Body of pancreas (tissue), 4 donors: ENCODE data around the gene OR13D1. TPM values are rescaled to one million over a fixed set of nuclear protein-coding genes. Genes with fewer than 3 reads are reported as not detected.
"Not testable (repeated sequence)": the region's sequence is repeated elsewhere in the genome, so short reads cannot be mapped to it uniquely, and the experiment has no call there.

Experiments
- ATAC-seq: fragments of 150-250 bp; one replicate; pipeline ENCODE4 v1.9.1; 2016
- DNase-seq, 4 donors: peaks; one replicate each; pipeline ENCODE4 v3.0.0-alpha.2; 2019
- H3K27ac ChIP-seq, 4 donors: fragments of 200-600 bp; sonication (generic); 1 replicate in 3 of 4; 2 replicates in 1 of 4; pipeline versions ENCODE4 v1.5.1 to v1.6.1; 2016 to 2019; ENCODE audit warnings: mild to moderate bottlenecking in 1 of 4, mixed read lengths in 1 of 4, moderate library complexity in 1 of 4
- H3K27me3 ChIP-seq, 2 donors: fragments of 200-600 bp; sonication (generic); one replicate each; pipeline ENCODE4 v1.6.0; 2016; ENCODE audit warnings: mild to moderate bottlenecking in 1 of 2
- H3K36me3 ChIP-seq, 2 donors: fragments of 200-600 bp; sonication (generic); replicated peaks in 1 of 2; 2 replicates each; pipeline ENCODE4 v1.5.1; 2016; ENCODE audit warnings: low read depth in 2 of 2; ENCODE audit not compliant: insufficient read depth in 1 of 2
- H3K4me1 ChIP-seq: fragments of 200-600 bp; sonication (generic); one replicate; pipeline ENCODE4 v1.6.0; 2016
- H3K4me3 ChIP-seq, 2 donors: fragments of 200-600 bp; sonication (generic); 1 replicate in 1 of 2; 2 replicates in 1 of 2; pipeline ENCODE4 v1.5.1; 2016 to 2019
- H3K9me3 ChIP-seq, 3 donors: fragments of 200-600 bp; sonication (generic); 1 replicate in 2 of 3; 2 replicates in 1 of 3; pipeline ENCODE4 v1.5.1; 2016
- POLR2A ChIP-seq, 3 donors: fragments of 450-650 bp; IDR thresholded peaks; one replicate each; pipeline ENCODE4 v1.6.1; 2016; ENCODE audit warnings: antibody characterized with exemption in 3 of 3, mild to moderate bottlenecking in 2 of 3
- WGBS, 2 donors: methylation state at CpG; one replicate each; pipeline ENCODE4 v1.1.5; 2017; 5-methylcytosine and 5-hydroxymethylcytosine counted together
- intact Hi-C: fragments of 100-400 bp; cut with DNase I; formaldehyde crosslinking; loops from one replicate; pipeline ENCODE4 v1.15.1; 2023
- total RNA-seq, 2 donors: library from RNA; depleted of rRNA; stranded (reverse); fragments of >200 nt; gene quantifications; one replicate each; pipeline ENCODE4 v1.1.0, GENCODE V29; 2016
- TF ChIP-seq, protein P1 (sequence below), 7 experiments: fragments of 450-650 bp in 4 of 7; fragments of 200-600 bp in 3 of 7; sonication (generic) in 3 of 7; IDR thresholded peaks; one replicate each; pipeline ENCODE4 v1.5.1; 2016 to 2019; ENCODE audit warnings: antibody characterized with exemption in 7 of 7

The OR13D1 gene
- total RNA-seq, 2 donors from 2014 or later = not detected

DNA sequence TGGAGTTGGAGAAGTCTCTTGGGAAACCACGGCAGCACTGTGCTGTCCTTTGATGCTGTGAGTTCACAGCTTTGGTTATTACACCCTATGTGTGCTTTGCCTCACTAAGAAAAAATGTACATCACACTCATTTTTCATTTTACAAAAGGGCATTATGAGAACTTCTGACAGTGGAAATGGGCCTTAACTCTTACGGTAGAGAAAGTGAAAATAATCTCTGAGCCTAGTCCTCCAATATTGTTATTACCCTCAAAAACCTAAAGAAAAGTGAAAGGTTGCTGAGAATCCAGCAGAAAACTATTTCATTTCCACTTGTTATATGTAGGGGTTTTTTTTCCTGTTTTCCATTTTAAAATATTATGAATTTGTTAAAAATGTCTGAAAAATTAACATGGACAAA, 8.2 kb upstream of the OR13D1 start:
- Histone ChIP-seq H3K27me3 (no peaks in the 10 kb centered on the region), H3K36me3 (no peaks in the 10 kb centered on the region), H3K27ac (no peak overlapping the region), H3K9me3 (no peaks in the 10 kb centered on the region), H3K4me3 (no peak overlapping the region), H3K4me1 (no peaks in the 10 kb centered on the region)
- 46 to 49% methylated on average over 2 of the region's 2 CpGs for WGBS, 2 donors
- intact Hi-C loops = no loop called here
- TF ChIP-seq POLR2A (IDR thresholded peaks at IDR 0.05) = no peak
- TF ChIP-seq, protein P1, sequence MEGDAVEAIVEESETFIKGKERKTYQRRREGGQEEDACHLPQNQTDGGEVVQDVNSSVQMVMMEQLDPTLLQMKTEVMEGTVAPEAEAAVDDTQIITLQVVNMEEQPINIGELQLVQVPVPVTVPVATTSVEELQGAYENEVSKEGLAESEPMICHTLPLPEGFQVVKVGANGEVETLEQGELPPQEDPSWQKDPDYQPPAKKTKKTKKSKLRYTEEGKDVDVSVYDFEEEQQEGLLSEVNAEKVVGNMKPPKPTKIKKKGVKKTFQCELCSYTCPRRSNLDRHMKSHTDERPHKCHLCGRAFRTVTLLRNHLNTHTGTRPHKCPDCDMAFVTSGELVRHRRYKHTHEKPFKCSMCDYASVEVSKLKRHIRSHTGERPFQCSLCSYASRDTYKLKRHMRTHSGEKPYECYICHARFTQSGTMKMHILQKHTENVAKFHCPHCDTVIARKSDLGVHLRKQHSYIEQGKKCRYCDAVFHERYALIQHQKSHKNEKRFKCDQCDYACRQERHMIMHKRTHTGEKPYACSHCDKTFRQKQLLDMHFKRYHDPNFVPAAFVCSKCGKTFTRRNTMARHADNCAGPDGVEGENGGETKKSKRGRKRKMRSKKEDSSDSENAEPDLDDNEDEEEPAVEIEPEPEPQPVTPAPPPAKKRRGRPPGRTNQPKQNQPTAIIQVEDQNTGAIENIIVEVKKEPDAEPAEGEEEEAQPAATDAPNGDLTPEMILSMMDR (IDR thresholded peaks at IDR 0.05) = no peak
- DNase-seq (no peak), ATAC-seq (no peak)

DNA sequence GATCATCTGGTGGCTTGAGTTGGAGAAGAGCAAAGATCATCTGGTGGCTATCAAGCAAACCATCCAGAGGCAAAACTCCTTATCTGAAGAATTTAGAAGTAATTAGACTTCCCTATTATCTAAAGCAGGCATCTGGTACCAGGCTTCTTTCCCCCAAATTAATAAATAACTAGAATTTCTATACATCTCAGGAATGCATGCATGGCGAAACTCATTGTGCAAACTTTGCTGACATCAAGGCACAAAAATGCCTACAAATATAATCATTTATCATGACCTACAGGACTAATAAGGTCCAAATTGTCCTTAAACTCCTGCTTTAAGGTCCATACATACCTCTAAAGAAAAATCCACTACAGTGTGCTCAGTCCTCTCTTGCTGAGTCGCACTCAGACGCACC, 6.0 kb downstream of the OR13D1 start:
- intact Hi-C loops = no loop called here
- no peaks in the 10 kb centered on the region for H3K9me3 ChIP-seq
- TF ChIP-seq, protein P1 (IDR thresholded peaks at IDR 0.05) = no peak
- no peak for TF ChIP-seq POLR2A (IDR thresholded peaks at IDR 0.05)
- no peaks in the 10 kb centered on the region for H3K4me1 ChIP-seq
- H3K27me3 ChIP-seq = no peaks in the 10 kb centered on the region
- H3K36me3 ChIP-seq = no peaks in the 10 kb centered on the region
- H3K4me3 ChIP-seq = no peak overlapping the region
- WGBS, 2 donors = 90 to 92% methylated on average over 3 of the region's 3 CpGs
- no peak overlapping the region for H3K27ac ChIP-seq
- DNase-seq (no peak), ATAC-seq (no peak)

DNA sequence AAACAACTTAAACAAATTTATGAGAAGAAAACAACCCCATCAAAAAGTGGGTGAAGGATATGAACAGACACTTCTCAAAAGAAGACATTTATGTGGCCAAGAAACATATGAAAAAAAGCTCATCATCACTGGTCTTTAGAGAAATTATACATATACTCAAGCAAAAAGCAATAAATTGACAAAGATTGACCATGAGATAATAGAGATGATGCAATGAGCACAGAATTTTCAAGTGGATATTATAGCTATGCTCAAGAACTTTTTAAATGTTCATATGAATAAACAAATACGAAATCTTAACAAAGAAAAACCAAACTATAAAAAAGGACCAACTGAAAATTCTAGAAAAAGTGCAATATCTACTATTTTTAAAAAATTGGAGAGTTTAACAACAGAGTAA, 14.4 kb downstream of the OR13D1 start:
- H3K27me3 ChIP-seq, H3K4me3 ChIP-seq, H3K36me3 ChIP-seq, H3K9me3 ChIP-seq, DNase-seq, ATAC-seq, H3K27ac ChIP-seq, intact Hi-C loops, H3K4me1 ChIP-seq: not testable (repeated sequence)
- WGBS, 2 donors = 51 to 64% methylated on average over 1 of the region's 1 CpG

- Histone ChIP-seq H3K27ac (no peak overlapping the region), H3K9me3 (no peaks in the 10 kb centered on the region), H3K36me3 (no peaks in the 10 kb centered on the region), H3K4me1 (no peaks in the 10 kb centered on the region), H3K27me3 (no peaks in the 10 kb centered on the region), H3K4me3 (no peak overlapping the region)
- no peak for ATAC-seq
- TF ChIP-seq, protein P1 (IDR thresholded peaks at IDR 0.05) = no peak
- no peak for TF ChIP-seq POLR2A (IDR thresholded peaks at IDR 0.05)
- 65 to 71% methylated on average over 4 of the region's 4 CpGs for WGBS, 2 donors
- no peak for DNase-seq
- intact Hi-C loops = no loop called here
Measured at GRCh38 chr9:104711604-104712003, 17.3 kb downstream of the OR13D1 start.

DNA sequence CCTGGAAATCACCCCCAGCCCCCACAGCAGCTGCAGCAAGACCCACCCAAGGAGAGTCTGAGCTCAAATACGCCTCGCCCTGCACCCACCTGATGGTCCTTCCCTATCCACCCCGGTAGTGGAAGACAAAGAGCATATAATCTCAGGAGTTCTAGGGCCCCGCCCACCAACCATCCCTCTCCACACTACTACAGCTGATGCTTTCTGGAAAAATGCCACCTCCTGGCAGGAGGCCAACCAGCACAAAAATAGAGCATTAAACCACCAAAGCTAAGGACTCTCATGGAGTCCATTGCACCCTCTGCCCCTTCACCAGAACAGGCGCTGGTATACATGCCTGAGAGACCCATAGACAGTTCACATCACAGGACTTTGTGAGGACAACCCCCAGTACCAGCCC, 30.7 kb downstream of the OR13D1 start:
- H3K27ac ChIP-seq = no peak overlapping the region
- DNase-seq (peak in 1 of 4 donors; percentile 10), ATAC-seq (no peak)
- H3K27me3 ChIP-seq = no peaks in the 10 kb centered on the region
- WGBS, 2 donors = 92 to 98% methylated on average over 5 of the region's 5 CpGs
- no peak overlapping the region for H3K4me3 ChIP-seq
- TF ChIP-seq, protein P1 (IDR thresholded peaks at IDR 0.05) = no peak
- TF ChIP-seq POLR2A (IDR thresholded peaks at IDR 0.05) = no peak
- H3K9me3 ChIP-seq = no peaks in the 10 kb centered on the region
- no peaks in the 10 kb centered on the region for H3K36me3 ChIP-seq
- intact Hi-C loops = no loop called here
- H3K4me1 ChIP-seq = no peaks in the 10 kb centered on the region
